ENCODE measurements around the gene C3.
A peak's percentile ranks its signal among the peaks of the same experiment; 100 is the strongest.

C3 gene

GRCh38 chr19:6720369-6721137, at the start of gene C3:
TSS of gene C3 (minus strand) at chr19:6720650. CDS start at chr19:6720589, 61 bp downstream.
- DNase-seq (ENCODE audit: low read depth in 2 of 2), result peak; percentile 95 to 97
- no peak for TF ChIP-seq CTCF (IDR thresholded peaks at IDR 0.05; ENCODE audit: low read depth, low read length)
- H3K4me3 ChIP-seq (replicated peaks in 1 of 2; ENCODE audit: low read depth in 2 of 2, low read length in 2 of 2), result peak within 1 kb of the TSS; percentile 61 to 71

- peak; percentile 52 to 53 for DNase-seq (ENCODE audit: low read depth in 2 of 2)
- H3K4me3 ChIP-seq (replicated peaks in 1 of 2; ENCODE audit: low read depth in 2 of 2, low read length in 2 of 2), result no peak overlapping the region
- TF ChIP-seq CTCF (IDR thresholded peaks at IDR 0.05; ENCODE audit: low read depth, low read length), result peak; percentile 27
These were observed 48.7 kb upstream of the C3 start for GRCh38 chr19:6769006-6769619.

- no peak overlapping the region for H3K4me3 ChIP-seq (replicated peaks in 1 of 2; ENCODE audit: low read depth in 2 of 2, low read length in 2 of 2)
- no peak for TF ChIP-seq CTCF (IDR thresholded peaks at IDR 0.05; ENCODE audit: low read depth, low read length)
- no peak for DNase-seq (ENCODE audit: low read depth in 2 of 2)
These were observed 47.9 kb upstream of the C3 start for GRCh38 chr19:6768236-6768785.

GRCh38 chr19:6767357-6768235, 47.1 kb upstream of the C3 start, which contains the start of gene SH2D3A:
TSS of gene SH2D3A (minus strand) at chr19:6767435. CDS start at chr19:6763748, 3,687 bp downstream.
- H3K4me3 ChIP-seq (replicated peaks in 1 of 2; ENCODE audit: low read depth in 2 of 2, low read length in 2 of 2), result peak within 1 kb of the TSS; percentile 14 to 23
- DNase-seq (ENCODE audit: low read depth in 2 of 2), result peak; percentile 37 to 49
- no peak for TF ChIP-seq CTCF (IDR thresholded peaks at IDR 0.05; ENCODE audit: low read depth, low read length)

- peak overlapping the region; percentile 14 to 23 for H3K4me3 ChIP-seq (replicated peaks in 1 of 2; ENCODE audit: low read depth in 2 of 2, low read length in 2 of 2)
- no peak for DNase-seq (ENCODE audit: low read depth in 2 of 2)
- no peak for TF ChIP-seq CTCF (IDR thresholded peaks at IDR 0.05; ENCODE audit: low read depth, low read length)
These were observed 46.6 kb upstream of the C3 start for GRCh38 chr19:6767081-6767356.

GRCh38 chr19:6766357-6767080, 46.1 kb upstream of the C3 start:
- H3K4me3 ChIP-seq (replicated peaks in 1 of 2; ENCODE audit: low read depth in 2 of 2, low read length in 2 of 2), result no peak overlapping the region
- TF ChIP-seq CTCF (IDR thresholded peaks at IDR 0.05; ENCODE audit: low read depth, low read length), result no peak
- DNase-seq (ENCODE audit: low read depth in 2 of 2), result no peak
